Measurements from ENCODE around the gene GIT1.

- TF ChIP-seq POLR2A (IDR thresholded peaks at IDR 0.05; ENCODE audit: extremely low read depth, insufficient read length): no peak
- no peak for TF ChIP-seq CTCF (IDR thresholded peaks at IDR 0.05; ENCODE audit: low read depth, low read length)
- no peak for TF ChIP-seq MAX (IDR thresholded peaks at IDR 0.05; ENCODE audit: low read depth, low read length)
Measured at GRCh38 chr17:29612094-29612403, 22.6 kb upstream of the GIT1 start.

Measured in NB4 (cell line).